Neural cell (in vitro differentiated cells): ENCODE measurements around the gene FIGNL1. TPM values are rescaled to one million over a fixed set of nuclear protein-coding genes. Genes with fewer than 3 reads are reported as not detected.

Experiments
- H2AFZ ChIP-seq: fragments of 200-600, 300-800 bp; sonication (generic), shearing (Covaris generic); 2 replicates; pipeline ENCODE4 v1.6.0; 2014; ENCODE audit warnings: low read depth, mild to moderate bottlenecking, antibody characterized with exemption, low read length, moderate library complexity
- H3F3A ChIP-seq: fragments of 200-600 bp; shearing (Covaris generic); 2 replicates; pipeline ENCODE4 v1.6.1; 2016; ENCODE audit warnings: mild to moderate bottlenecking, moderate library complexity, mixed read lengths, antibody characterized with exemption, low read length; ENCODE audit not compliant: insufficient read depth, poor library complexity, severe bottlenecking
- H3K27ac ChIP-seq: fragments of 200-600, 300-800 bp; sonication (generic), shearing (Covaris generic); 2 replicates; pipeline ENCODE4 v1.5.1; 2014; ENCODE audit warnings: mild to moderate bottlenecking, low read length, moderate library complexity
- H3K27me3 ChIP-seq: fragments of 300-800, 200-600 bp; sonication (generic), shearing (Covaris generic); 2 replicates; pipeline ENCODE4 v1.6.0; 2014; ENCODE audit warnings: mild to moderate bottlenecking, low read depth, low read length, moderate library complexity; ENCODE audit not compliant: insufficient read depth
- H3K36me3 ChIP-seq: fragments of 300-800, 200-600 bp; sonication (generic), shearing (Covaris generic); 2 replicates; pipeline ENCODE4 v1.5.1; 2014; ENCODE audit warnings: mild to moderate bottlenecking, antibody characterized with exemption, low read length, moderate library complexity; ENCODE audit not compliant: insufficient read depth
- H3K4me2 ChIP-seq: fragments of 300-800, 200-600 bp; sonication (generic), shearing (Covaris generic); 2 replicates; pipeline ENCODE4 v1.6.0; 2014; ENCODE audit warnings: mild to moderate bottlenecking, low read length
- H3K4me3 ChIP-seq: fragments of 300-800, 200-600 bp; sonication (generic), shearing (Covaris generic); 2 replicates; pipeline ENCODE4 v1.5.1; 2014; ENCODE audit warnings: mild to moderate bottlenecking, low read length, moderate library complexity
- H3K79me2 ChIP-seq: fragments of 200-600 bp; shearing (Covaris generic); replicated peaks from 2 replicates; pipeline ENCODE4 v1.6.0; 2014; ENCODE audit warnings: mild to moderate bottlenecking, low read length, moderate library complexity; ENCODE audit not compliant: insufficient read depth
- H3K9ac ChIP-seq: fragments of 300-800, 200-600 bp; sonication (generic), shearing (Covaris generic); 2 replicates; pipeline ENCODE4 v1.6.1; 2016; ENCODE audit warnings: mild to moderate bottlenecking, low read length, mixed read lengths
- H3K9me2 ChIP-seq: fragments of 200-600 bp; shearing (Covaris generic); 2 replicates; pipeline ENCODE4 v1.6.1; 2016; ENCODE audit warnings: mild to moderate bottlenecking, low read length, mixed read lengths; ENCODE audit not compliant: insufficient read depth
- H3K9me3 ChIP-seq: fragments of 200-600, 300-800 bp; sonication (generic), shearing (Covaris generic); 2 replicates; pipeline ENCODE4 v1.6.1; 2016; ENCODE audit warnings: mild to moderate bottlenecking, mixed run types, low read length, moderate library complexity, mixed read lengths
- H4K20me1 ChIP-seq: fragments of 200-600 bp; shearing (Covaris generic); 2 replicates; pipeline ENCODE4 v1.6.1; 2016; ENCODE audit warnings: mild to moderate bottlenecking, mixed run types; ENCODE audit not compliant: insufficient read depth
- CTCF ChIP-seq: fragments of 450-650 bp; IDR thresholded peaks from 2 replicates; pipeline ENCODE4 v1.5.1; 2014; ENCODE audit warnings: antibody characterized with exemption, mild to moderate bottlenecking, moderate library complexity; ENCODE audit not compliant: poor library complexity, severe bottlenecking
- EP300 ChIP-seq: fragments of 450-650 bp; conservative IDR thresholded peaks from 2 replicates; pipeline ENCODE4 v1.6.1; 2014; ENCODE audit warnings: antibody characterized with exemption, mild to moderate bottlenecking, moderate library complexity; ENCODE audit not compliant: poor library complexity, severe bottlenecking
- EZH2 ChIP-seq: fragments of 200-600, 300-800 bp; shearing (Covaris generic), sonication (generic); IDR thresholded peaks from 2 replicates; pipeline ENCODE4 v1.6.1; 2014; ENCODE audit warnings: antibody characterized with exemption, low read length, borderline replicate concordance, mild to moderate bottlenecking; ENCODE audit not compliant: insufficient read depth, poor library complexity, severe bottlenecking
- MXI1 ChIP-seq: fragments of 450-650 bp; conservative IDR thresholded peaks from 2 replicates; pipeline ENCODE4 v1.6.1; 2014; ENCODE audit warnings: antibody characterized with exemption, mild to moderate bottlenecking; ENCODE audit not compliant: poor library complexity, severe bottlenecking
- POLR2AphosphoS5 ChIP-seq: IDR thresholded peaks from 2 replicates; pipeline ENCODE4 v1.6.1; 2012
- RAD21 ChIP-seq: fragments of 450-650 bp; conservative IDR thresholded peaks from 2 replicates; pipeline ENCODE4 v1.6.1; 2014; ENCODE audit warnings: antibody characterized with exemption, mild to moderate bottlenecking, moderate library complexity
- REST ChIP-seq: IDR thresholded peaks from 2 replicates; pipeline ENCODE4 v1.6.1; 2012; ENCODE audit warnings: borderline replicate concordance
- SMC3 ChIP-seq: fragments of 450-650 bp; conservative IDR thresholded peaks from 2 replicates; pipeline ENCODE4 v1.6.1; 2014; ENCODE audit warnings: antibody characterized with exemption, mild to moderate bottlenecking, moderate library complexity; ENCODE audit not compliant: poor library complexity
- TAF1 ChIP-seq: IDR thresholded peaks from 2 replicates; pipeline ENCODE4 v1.6.1; 2012; ENCODE audit warnings: low read depth
- polyA plus RNA-seq: library from polyadenylated mRNA; depleted of rRNA; stranded (reverse); fragments of >200 nt; gene quantifications from 2 replicates; pipeline ENCODE4 v1.2.3, GENCODE V29; 2014

The FIGNL1 gene
- polyA plus RNA-seq, 1 donor from 2014 or later, result 32.8 TPM

GRCh38 chr7:50416527-50417182 lies 33.5 kb downstream of the FIGNL1 start:
- Histone ChIP-seq H3F3A (no peaks in the 10 kb centered on the region), H3K9me2 (no peaks in the 10 kb centered on the region), H3K9me3 (no peaks in the 10 kb centered on the region), H4K20me1 (no peaks in the 10 kb centered on the region), H3K27ac (no peak overlapping the region), H3K4me3 (no peak overlapping the region), H3K36me3 (no peaks in the 10 kb centered on the region), H3K79me2 (no peaks in the 10 kb centered on the region), H3K27me3 (no peaks in the 10 kb centered on the region), H2AFZ (no peak overlapping the region), H3K4me2 (no peak overlapping the region), H3K9ac (no peak overlapping the region)
- no peak for TF ChIP-seq REST
- TF ChIP-seq MXI1, result no peak

GRCh38 chr7:50415844-50416364 lies 34.2 kb downstream of the FIGNL1 start:
- Histone ChIP-seq H2AFZ (no peak overlapping the region), H3K27ac (no peak overlapping the region), H3K79me2 (no peaks in the 10 kb centered on the region), H3K4me3 (no peak overlapping the region), H3K27me3 (no peaks in the 10 kb centered on the region), H3K9ac (no peak overlapping the region), H3K4me2 (no peak overlapping the region), H3F3A (no peaks in the 10 kb centered on the region), H4K20me1 (no peaks in the 10 kb centered on the region), H3K9me2 (no peaks in the 10 kb centered on the region), H3K9me3 (no peaks in the 10 kb centered on the region), H3K36me3 (no peaks in the 10 kb centered on the region)
- no peak for TF ChIP-seq EP300
- no peak for TF ChIP-seq TAF1
- TF ChIP-seq CTCF, result no peak
- TF ChIP-seq EZH2, result no peak
- no peak for TF ChIP-seq SMC3
- TF ChIP-seq REST, result no peak
- no peak for TF ChIP-seq MXI1
- TF ChIP-seq RAD21, result no peak
- TF ChIP-seq POLR2AphosphoS5, result no peak
